ENCODE results near the gene SSBP3. TPM values are rescaled to one million over a fixed set of nuclear protein-coding genes. Genes with fewer than 3 reads are reported as not detected.
A peak's percentile ranks its signal among the peaks of the same experiment; 100 is the strongest.

The SSBP3 gene
- polyA plus RNA-seq, 1 of the 3 experiments (the other 2 are of a cell fraction), result 26.2 TPM

- no peak overlapping the region for H2AFZ ChIP-seq (ENCODE audit: low read depth)
- ChIA-PET CTCF (interaction anchor here (1.1 to 1.6 kb wide), 3 partner anchors 18 to 270 kb away, joined by 3 to 4 read pairs (median 4); no protein-coding TSS in a partner anchor), POLR2A (no interaction called here)
- no peak overlapping the region for H3K4me2 ChIP-seq
- no peak overlapping the region for H3K4me3 ChIP-seq (ENCODE audit: low read depth in 2 of 2, low read length in 1 of 2)
- peak overlapping the region; percentile 26 to 51; a peak in 3 of 4 replicates for H3K27ac ChIP-seq (ENCODE audit: low read depth in 2 of 2, low read length in 1 of 2)
- 91% methylated on average over 8 of the region's 11 CpGs for WGBS (ENCODE audit: low lambda C conversion rate)
- peaks cover 0 to 41% of the 10 kb centered on the region in 2 experiments; a peak in 1 of 4 replicates for H3K4me1 ChIP-seq (ENCODE audit: control insufficient read depth in 1 of 2, insufficient read depth in 2 of 2, low read depth in 1 of 2, low read length in 1 of 2)
- H3K36me3 ChIP-seq (replicated peaks in 1 of 2; ENCODE audit: control insufficient read depth in 1 of 2, insufficient read depth in 2 of 2, low read length in 1 of 2), result peaks cover 10 to 50% of the 10 kb centered on the region in 2 experiments
- H3K9me2 ChIP-seq, result no peaks in the 10 kb centered on the region
- no peak overlapping the region for H3K9ac ChIP-seq
- H3K79me2 ChIP-seq (ENCODE audit: insufficient read depth), result no peaks in the 10 kb centered on the region
- no peaks in the 10 kb centered on the region for H3K27me3 ChIP-seq (ENCODE audit: insufficient read depth)
- no peaks in the 10 kb centered on the region for H4K20me1 ChIP-seq (ENCODE audit: insufficient read depth)
- H3K9me3 ChIP-seq, result no peaks in the 10 kb centered on the region
- peaks cover 10% of the 10 kb centered on the region for H3F3A ChIP-seq (replicated peaks; ENCODE audit: insufficient read depth)
- peak; percentile 44 for TF ChIP-seq RAD21 (IDR thresholded peaks at IDR 0.05; ENCODE audit: low read length)
- TF ChIP-seq MXI1 (IDR thresholded peaks at IDR 0.05; ENCODE audit: low read depth, low read length), result no peak
- TF ChIP-seq GABPA (IDR thresholded peaks at IDR 0.05; ENCODE audit: low read depth), result no peak
- DNase-seq, result no peak
These were observed 187.1 kb downstream of the SSBP3 start for GRCh38 chr1:54218883-54219687.

- Histone ChIP-seq H3K79me2 (ENCODE audit: insufficient read depth) (no peaks in the 10 kb centered on the region), H3K4me3 (ENCODE audit: low read depth in 2 of 2, low read length in 1 of 2) (no peak overlapping the region), H3K9me3 (no peaks in the 10 kb centered on the region), H3K36me3 (replicated peaks in 1 of 2; ENCODE audit: control insufficient read depth in 1 of 2, insufficient read depth in 2 of 2, low read length in 1 of 2) (peaks cover 34 to 82% of the 10 kb centered on the region in 2 experiments), H2AFZ (ENCODE audit: low read depth) (no peak overlapping the region), H3K4me2 (no peak overlapping the region), H3F3A (replicated peaks; ENCODE audit: insufficient read depth) (peaks cover 3% of the 10 kb centered on the region), H3K9me2 (no peaks in the 10 kb centered on the region), H3K27me3 (ENCODE audit: insufficient read depth) (no peaks in the 10 kb centered on the region), H3K4me1 (ENCODE audit: control insufficient read depth in 1 of 2, insufficient read depth in 2 of 2, low read depth in 1 of 2, low read length in 1 of 2) (peaks cover 0 to 16% of the 10 kb centered on the region in 2 experiments; a peak in 1 of 4 replicates), H4K20me1 (ENCODE audit: insufficient read depth) (no peaks in the 10 kb centered on the region), H3K27ac (ENCODE audit: low read depth in 2 of 2, low read length in 1 of 2) (no peak overlapping the region), H3K9ac (no peak overlapping the region)
- TF ChIP-seq NFIC (IDR thresholded peaks at IDR 0.05; ENCODE audit: borderline replicate concordance), result no peak
- no peak for TF ChIP-seq FOXJ3 (CRISPR knock-in tag; IDR thresholded peaks at IDR 0.05)
- no peak for TF ChIP-seq TAF1 (IDR thresholded peaks at IDR 0.05; ENCODE audit: borderline replicate concordance, low read depth, low read length)
- no peak for TF ChIP-seq POLR2AphosphoS5 (IDR thresholded peaks at IDR 0.05; ENCODE audit: low read depth, low read length)
- TF ChIP-seq PBX3 (IDR thresholded peaks at IDR 0.05), result no peak
- no peak for TF ChIP-seq RXRA (IDR thresholded peaks at IDR 0.05; ENCODE audit: borderline replicate concordance, low read depth)
- TF ChIP-seq EP300 (IDR thresholded peaks at IDR 0.05; ENCODE audit: borderline replicate concordance in 1 of 2, low read depth in 1 of 2, low read length in 1 of 2), result no peak
- TF ChIP-seq TCF12 (IDR thresholded peaks at IDR 0.05), result no peak
- no peak for TF ChIP-seq GABPA (IDR thresholded peaks at IDR 0.05; ENCODE audit: low read depth)
- TF ChIP-seq MXI1 (IDR thresholded peaks at IDR 0.05; ENCODE audit: low read depth, low read length), result no peak
- TF ChIP-seq IRF3 (IDR thresholded peaks at IDR 0.05; ENCODE audit: low read depth, low read length), result no peak
- TF ChIP-seq ZBTB33 (IDR thresholded peaks at IDR 0.05; ENCODE audit: borderline replicate concordance, low read depth), result no peak
- TF ChIP-seq YY1 (IDR thresholded peaks at IDR 0.05; ENCODE audit: low read depth), result no peak
- no peak for TF ChIP-seq FOSL2 (IDR thresholded peaks at IDR 0.05; ENCODE audit: borderline replicate concordance, low read depth)
- TF ChIP-seq ELF1 (IDR thresholded peaks at IDR 0.05), result no peak
- no peak for TF ChIP-seq JUND (IDR thresholded peaks at IDR 0.05)
- no peak for TF ChIP-seq MAX (IDR thresholded peaks at IDR 0.05; ENCODE audit: low read depth)
- TF ChIP-seq USF1 (IDR thresholded peaks at IDR 0.05; ENCODE audit: borderline replicate concordance, low read depth), result no peak
- no peak for DNase-seq
- 96% methylated on average over 9 of the region's 9 CpGs for WGBS (ENCODE audit: low lambda C conversion rate)
- POLR2A ChIA-PET, result no interaction called here
- CTCF ChIA-PET, result interaction anchor here (1.5 kb wide), 1 partner anchor 274 kb away, joined by 3 read pairs; no protein-coding TSS in a partner anchor
These were observed 190.7 kb downstream of the SSBP3 start for GRCh38 chr1:54215523-54215922.
